Neural cell (in vitro differentiated cells): ENCODE results near the gene PRRX2. TPM values are rescaled to one million over a fixed set of nuclear protein-coding genes. Genes with fewer than 3 reads are reported as not detected.

Experiments
- H2AFZ ChIP-seq: fragments of 200-600, 300-800 bp; sonication (generic), shearing (Covaris generic); 2 replicates; pipeline ENCODE4 v1.6.0; 2014; ENCODE audit warnings: low read depth, mild to moderate bottlenecking, antibody characterized with exemption, low read length, moderate library complexity
- H3F3A ChIP-seq: fragments of 200-600 bp; shearing (Covaris generic); 2 replicates; pipeline ENCODE4 v1.6.1; 2016; ENCODE audit warnings: mild to moderate bottlenecking, moderate library complexity, mixed read lengths, antibody characterized with exemption, low read length; ENCODE audit not compliant: insufficient read depth, poor library complexity, severe bottlenecking
- H3K27ac ChIP-seq: fragments of 200-600, 300-800 bp; sonication (generic), shearing (Covaris generic); 2 replicates; pipeline ENCODE4 v1.5.1; 2014; ENCODE audit warnings: mild to moderate bottlenecking, low read length, moderate library complexity
- H3K27me3 ChIP-seq: fragments of 300-800, 200-600 bp; sonication (generic), shearing (Covaris generic); 2 replicates; pipeline ENCODE4 v1.6.0; 2014; ENCODE audit warnings: mild to moderate bottlenecking, low read depth, low read length, moderate library complexity; ENCODE audit not compliant: insufficient read depth
- H3K36me3 ChIP-seq: fragments of 300-800, 200-600 bp; sonication (generic), shearing (Covaris generic); 2 replicates; pipeline ENCODE4 v1.5.1; 2014; ENCODE audit warnings: mild to moderate bottlenecking, antibody characterized with exemption, low read length, moderate library complexity; ENCODE audit not compliant: insufficient read depth
- H3K4me2 ChIP-seq: fragments of 300-800, 200-600 bp; sonication (generic), shearing (Covaris generic); 2 replicates; pipeline ENCODE4 v1.6.0; 2014; ENCODE audit warnings: mild to moderate bottlenecking, low read length
- H3K4me3 ChIP-seq: fragments of 300-800, 200-600 bp; sonication (generic), shearing (Covaris generic); 2 replicates; pipeline ENCODE4 v1.5.1; 2014; ENCODE audit warnings: mild to moderate bottlenecking, low read length, moderate library complexity
- H3K79me2 ChIP-seq: fragments of 200-600 bp; shearing (Covaris generic); replicated peaks from 2 replicates; pipeline ENCODE4 v1.6.0; 2014; ENCODE audit warnings: mild to moderate bottlenecking, low read length, moderate library complexity; ENCODE audit not compliant: insufficient read depth
- H3K9ac ChIP-seq: fragments of 300-800, 200-600 bp; sonication (generic), shearing (Covaris generic); 2 replicates; pipeline ENCODE4 v1.6.1; 2016; ENCODE audit warnings: mild to moderate bottlenecking, low read length, mixed read lengths
- H3K9me2 ChIP-seq: fragments of 200-600 bp; shearing (Covaris generic); 2 replicates; pipeline ENCODE4 v1.6.1; 2016; ENCODE audit warnings: mild to moderate bottlenecking, low read length, mixed read lengths; ENCODE audit not compliant: insufficient read depth
- H3K9me3 ChIP-seq: fragments of 200-600, 300-800 bp; sonication (generic), shearing (Covaris generic); 2 replicates; pipeline ENCODE4 v1.6.1; 2016; ENCODE audit warnings: mild to moderate bottlenecking, mixed run types, low read length, moderate library complexity, mixed read lengths
- H4K20me1 ChIP-seq: fragments of 200-600 bp; shearing (Covaris generic); 2 replicates; pipeline ENCODE4 v1.6.1; 2016; ENCODE audit warnings: mild to moderate bottlenecking, mixed run types; ENCODE audit not compliant: insufficient read depth
- EP300 ChIP-seq: fragments of 450-650 bp; conservative IDR thresholded peaks from 2 replicates; pipeline ENCODE4 v1.6.1; 2014; ENCODE audit warnings: antibody characterized with exemption, mild to moderate bottlenecking, moderate library complexity; ENCODE audit not compliant: poor library complexity, severe bottlenecking
- EZH2 ChIP-seq: fragments of 200-600, 300-800 bp; shearing (Covaris generic), sonication (generic); IDR thresholded peaks from 2 replicates; pipeline ENCODE4 v1.6.1; 2014; ENCODE audit warnings: antibody characterized with exemption, low read length, borderline replicate concordance, mild to moderate bottlenecking; ENCODE audit not compliant: insufficient read depth, poor library complexity, severe bottlenecking
- MXI1 ChIP-seq: fragments of 450-650 bp; conservative IDR thresholded peaks from 2 replicates; pipeline ENCODE4 v1.6.1; 2014; ENCODE audit warnings: antibody characterized with exemption, mild to moderate bottlenecking; ENCODE audit not compliant: poor library complexity, severe bottlenecking
- POLR2AphosphoS5 ChIP-seq: IDR thresholded peaks from 2 replicates; pipeline ENCODE4 v1.6.1; 2012
- RAD21 ChIP-seq: fragments of 450-650 bp; conservative IDR thresholded peaks from 2 replicates; pipeline ENCODE4 v1.6.1; 2014; ENCODE audit warnings: antibody characterized with exemption, mild to moderate bottlenecking, moderate library complexity
- REST ChIP-seq: IDR thresholded peaks from 2 replicates; pipeline ENCODE4 v1.6.1; 2012; ENCODE audit warnings: borderline replicate concordance
- SMC3 ChIP-seq: fragments of 450-650 bp; conservative IDR thresholded peaks from 2 replicates; pipeline ENCODE4 v1.6.1; 2014; ENCODE audit warnings: antibody characterized with exemption, mild to moderate bottlenecking, moderate library complexity; ENCODE audit not compliant: poor library complexity
- TAF1 ChIP-seq: IDR thresholded peaks from 2 replicates; pipeline ENCODE4 v1.6.1; 2012; ENCODE audit warnings: low read depth
- polyA plus RNA-seq: library from polyadenylated mRNA; depleted of rRNA; stranded (reverse); fragments of >200 nt; gene quantifications from 2 replicates; pipeline ENCODE4 v1.2.3, GENCODE V29; 2014
- TF ChIP-seq, protein P1 (sequence below): fragments of 450-650 bp; IDR thresholded peaks from 2 replicates; pipeline ENCODE4 v1.5.1; 2014; ENCODE audit warnings: antibody characterized with exemption, mild to moderate bottlenecking, moderate library complexity; ENCODE audit not compliant: poor library complexity, severe bottlenecking

PRRX2 gene
- polyA plus RNA-seq, 1 donor from 2014 or later, result not detected

DNA sequence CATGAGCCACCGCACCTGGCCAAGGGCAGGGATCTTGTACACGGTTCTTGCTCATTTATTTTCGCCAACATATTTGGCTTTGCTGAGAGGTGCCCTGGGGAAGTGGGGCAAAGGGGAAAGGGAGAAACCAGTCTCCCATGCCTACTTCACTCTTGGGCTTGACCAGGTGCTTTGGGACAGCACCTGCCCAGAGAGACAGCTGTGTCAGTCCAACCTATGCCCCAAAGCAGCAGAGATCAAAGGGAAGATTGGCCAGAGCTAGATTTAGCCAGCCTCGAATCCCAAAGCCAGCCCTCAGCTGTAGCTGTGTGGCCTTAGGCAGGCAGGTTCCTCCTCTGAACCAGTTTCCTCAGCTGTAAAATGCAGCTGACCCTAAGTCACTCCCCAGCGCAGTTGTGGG, 89.7 kb downstream of the PRRX2 start:
- Histone ChIP-seq H3K27ac (no peak overlapping the region), H3K9ac (no peak overlapping the region), H3K36me3 (no peaks in the 10 kb centered on the region), H3K9me2 (no peaks in the 10 kb centered on the region), H3K4me2 (no peak overlapping the region), H4K20me1 (no peaks in the 10 kb centered on the region), H3K9me3 (no peaks in the 10 kb centered on the region), H3K79me2 (no peaks in the 10 kb centered on the region), H3K4me3 (no peak overlapping the region), H2AFZ (no peak overlapping the region), H3F3A (no peaks in the 10 kb centered on the region), H3K27me3 (no peaks in the 10 kb centered on the region)
- TF ChIP-seq TAF1, result no peak
- TF ChIP-seq EP300, result no peak
- no peak for TF ChIP-seq RAD21
- no peak for TF ChIP-seq POLR2AphosphoS5
- no peak for TF ChIP-seq MXI1
- TF ChIP-seq, protein P1, sequence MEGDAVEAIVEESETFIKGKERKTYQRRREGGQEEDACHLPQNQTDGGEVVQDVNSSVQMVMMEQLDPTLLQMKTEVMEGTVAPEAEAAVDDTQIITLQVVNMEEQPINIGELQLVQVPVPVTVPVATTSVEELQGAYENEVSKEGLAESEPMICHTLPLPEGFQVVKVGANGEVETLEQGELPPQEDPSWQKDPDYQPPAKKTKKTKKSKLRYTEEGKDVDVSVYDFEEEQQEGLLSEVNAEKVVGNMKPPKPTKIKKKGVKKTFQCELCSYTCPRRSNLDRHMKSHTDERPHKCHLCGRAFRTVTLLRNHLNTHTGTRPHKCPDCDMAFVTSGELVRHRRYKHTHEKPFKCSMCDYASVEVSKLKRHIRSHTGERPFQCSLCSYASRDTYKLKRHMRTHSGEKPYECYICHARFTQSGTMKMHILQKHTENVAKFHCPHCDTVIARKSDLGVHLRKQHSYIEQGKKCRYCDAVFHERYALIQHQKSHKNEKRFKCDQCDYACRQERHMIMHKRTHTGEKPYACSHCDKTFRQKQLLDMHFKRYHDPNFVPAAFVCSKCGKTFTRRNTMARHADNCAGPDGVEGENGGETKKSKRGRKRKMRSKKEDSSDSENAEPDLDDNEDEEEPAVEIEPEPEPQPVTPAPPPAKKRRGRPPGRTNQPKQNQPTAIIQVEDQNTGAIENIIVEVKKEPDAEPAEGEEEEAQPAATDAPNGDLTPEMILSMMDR, result no peak
- TF ChIP-seq EZH2, result no peak
- no peak for TF ChIP-seq SMC3
- TF ChIP-seq REST, result no peak

DNA sequence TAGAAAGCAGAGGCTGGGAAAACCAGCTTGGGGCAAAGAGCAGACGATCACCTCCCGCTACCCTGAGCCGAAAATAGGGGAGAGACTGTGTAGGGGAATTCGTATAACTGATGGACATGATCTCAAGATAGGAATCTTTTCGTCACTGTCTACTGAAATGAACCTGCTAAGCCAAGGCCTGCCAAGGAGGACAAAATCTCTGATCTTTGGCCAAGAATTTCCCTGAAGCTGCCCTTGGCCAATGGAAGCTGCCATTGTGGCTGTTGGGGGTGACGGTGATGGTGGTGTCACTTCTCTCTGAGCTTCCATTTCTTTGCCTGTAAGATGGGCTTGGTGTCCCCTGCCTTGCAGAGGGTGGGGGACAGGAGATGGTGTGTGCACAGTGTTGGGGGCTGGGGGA, 90.7 kb downstream of the PRRX2 start:
- Histone ChIP-seq H3K79me2 (no peaks in the 10 kb centered on the region), H3K36me3 (no peaks in the 10 kb centered on the region), H3K9ac (no peak overlapping the region), H3F3A (no peaks in the 10 kb centered on the region), H3K4me3 (no peak overlapping the region), H3K9me3 (no peaks in the 10 kb centered on the region), H3K9me2 (no peaks in the 10 kb centered on the region), H4K20me1 (no peaks in the 10 kb centered on the region), H3K27ac (no peak overlapping the region), H3K27me3 (no peaks in the 10 kb centered on the region), H3K4me2 (no peak overlapping the region), H2AFZ (no peak overlapping the region)
- TF ChIP-seq POLR2AphosphoS5, result no peak
- TF ChIP-seq, protein P1, result no peak
- no peak for TF ChIP-seq REST
- TF ChIP-seq EP300, result no peak
- no peak for TF ChIP-seq TAF1
- TF ChIP-seq MXI1, result no peak
- no peak for TF ChIP-seq RAD21
- TF ChIP-seq EZH2, result no peak
- no peak for TF ChIP-seq SMC3
